ENCODE data around the gene ANKS4B. TPM values are rescaled to one million over a fixed set of nuclear protein-coding genes. Genes with fewer than 3 reads are reported as not detected.
A peak's percentile ranks its signal among the peaks of the same experiment; 100 is the strongest.

ANKS4B gene
- total RNA-seq, 1 experiment from 2014 or later: not detected

GRCh38 chr16:21262779-21263639, 29.5 kb downstream of the ANKS4B start:
- H2AFZ ChIP-seq (ENCODE audit: low read length): no peak overlapping the region
- no peaks in the 10 kb centered on the region for H3K36me3 ChIP-seq (ENCODE audit: insufficient read depth, low read length)
- no peaks in the 10 kb centered on the region for H4K20me1 ChIP-seq (ENCODE audit: insufficient read depth, low read depth, low read length)
- no peak for DNase-seq
- no peak overlapping the region for H3K4me3 ChIP-seq (ENCODE audit: low read length)
- peaks cover 7% of the 10 kb centered on the region for H3K4me1 ChIP-seq (ENCODE audit: low read length)
- H3K9ac ChIP-seq (ENCODE audit: low read length): no peak overlapping the region
- H3K79me2 ChIP-seq (ENCODE audit: low read length): no peaks in the 10 kb centered on the region
- no peak overlapping the region for H3K4me2 ChIP-seq (ENCODE audit: low read depth, low read length, poor library complexity, severe bottlenecking)
- H3K9me2 ChIP-seq (replicated peaks; ENCODE audit: insufficient read depth, low read length): no peaks in the 10 kb centered on the region
- H3K27me3 ChIP-seq (ENCODE audit: low read length): no peaks in the 10 kb centered on the region
- no peak overlapping the region for H3K27ac ChIP-seq (ENCODE audit: low read length)
- no peaks in the 10 kb centered on the region for H3K9me3 ChIP-seq (ENCODE audit: low read length)

GRCh38 chr16:21263640-21264570, 30.4 kb downstream of the ANKS4B start:
- Histone ChIP-seq H3K4me3 (ENCODE audit: low read length) (no peak overlapping the region), H3K27ac (ENCODE audit: low read length) (no peak overlapping the region), H3K27me3 (ENCODE audit: low read length) (no peaks in the 10 kb centered on the region), H3K36me3 (ENCODE audit: insufficient read depth, low read length) (no peaks in the 10 kb centered on the region), H3K9me2 (replicated peaks; ENCODE audit: insufficient read depth, low read length) (no peaks in the 10 kb centered on the region), H3K9ac (ENCODE audit: low read length) (no peak overlapping the region), H3K4me2 (ENCODE audit: low read depth, low read length, poor library complexity, severe bottlenecking) (no peak overlapping the region), H4K20me1 (ENCODE audit: insufficient read depth, low read depth, low read length) (no peaks in the 10 kb centered on the region), H2AFZ (ENCODE audit: low read length) (no peak overlapping the region), H3K9me3 (ENCODE audit: low read length) (no peaks in the 10 kb centered on the region), H3K4me1 (ENCODE audit: low read length) (peaks cover 13% of the 10 kb centered on the region), H3K79me2 (ENCODE audit: low read length) (no peaks in the 10 kb centered on the region)
- DNase-seq: no peak

GRCh38 chr16:21264571-21265036, 31.1 kb downstream of the ANKS4B start:
- Histone ChIP-seq H3K79me2 (ENCODE audit: low read length) (no peaks in the 10 kb centered on the region), H3K4me3 (ENCODE audit: low read length) (no peak overlapping the region), H3K27ac (ENCODE audit: low read length) (no peak overlapping the region), H3K36me3 (ENCODE audit: insufficient read depth, low read length) (no peaks in the 10 kb centered on the region), H4K20me1 (ENCODE audit: insufficient read depth, low read depth, low read length) (no peaks in the 10 kb centered on the region), H3K9ac (ENCODE audit: low read length) (no peak overlapping the region), H3K9me2 (replicated peaks; ENCODE audit: insufficient read depth, low read length) (no peaks in the 10 kb centered on the region), H3K9me3 (ENCODE audit: low read length) (no peaks in the 10 kb centered on the region), H2AFZ (ENCODE audit: low read length) (no peak overlapping the region), H3K27me3 (ENCODE audit: low read length) (no peaks in the 10 kb centered on the region), H3K4me1 (ENCODE audit: low read length) (peaks cover 13% of the 10 kb centered on the region), H3K4me2 (ENCODE audit: low read depth, low read length, poor library complexity, severe bottlenecking) (no peak overlapping the region)
- no peak for DNase-seq

GRCh38 chr16:21265104-21265837, 31.8 kb downstream of the ANKS4B start:
- no peak overlapping the region for H2AFZ ChIP-seq (ENCODE audit: low read length)
- H3K9me3 ChIP-seq (ENCODE audit: low read length): no peaks in the 10 kb centered on the region
- no peak overlapping the region for H3K27ac ChIP-seq (ENCODE audit: low read length)
- no peaks in the 10 kb centered on the region for H4K20me1 ChIP-seq (ENCODE audit: insufficient read depth, low read depth, low read length)
- H3K79me2 ChIP-seq (ENCODE audit: low read length): no peaks in the 10 kb centered on the region
- H3K4me3 ChIP-seq (ENCODE audit: low read length): no peak overlapping the region
- H3K9ac ChIP-seq (ENCODE audit: low read length): no peak overlapping the region
- H3K9me2 ChIP-seq (replicated peaks; ENCODE audit: insufficient read depth, low read length): no peaks in the 10 kb centered on the region
- peaks cover 13% of the 10 kb centered on the region for H3K4me1 ChIP-seq (ENCODE audit: low read length)
- no peak for DNase-seq
- no peaks in the 10 kb centered on the region for H3K36me3 ChIP-seq (ENCODE audit: insufficient read depth, low read length)
- no peak overlapping the region for H3K4me2 ChIP-seq (ENCODE audit: low read depth, low read length, poor library complexity, severe bottlenecking)
- no peaks in the 10 kb centered on the region for H3K27me3 ChIP-seq (ENCODE audit: low read length)

- no peaks in the 10 kb centered on the region for H3K27me3 ChIP-seq (ENCODE audit: low read length)
- peaks cover 13% of the 10 kb centered on the region for H3K4me1 ChIP-seq (ENCODE audit: low read length)
- no peak overlapping the region for H3K4me2 ChIP-seq (ENCODE audit: low read depth, low read length, poor library complexity, severe bottlenecking)
- H3K79me2 ChIP-seq (ENCODE audit: low read length): no peaks in the 10 kb centered on the region
- peak; percentile 35 for DNase-seq
- no peak overlapping the region for H2AFZ ChIP-seq (ENCODE audit: low read length)
- no peaks in the 10 kb centered on the region for H3K9me2 ChIP-seq (replicated peaks; ENCODE audit: insufficient read depth, low read length)
- no peak overlapping the region for H3K4me3 ChIP-seq (ENCODE audit: low read length)
- no peak overlapping the region for H3K27ac ChIP-seq (ENCODE audit: low read length)
- no peaks in the 10 kb centered on the region for H3K36me3 ChIP-seq (ENCODE audit: insufficient read depth, low read length)
- no peaks in the 10 kb centered on the region for H4K20me1 ChIP-seq (ENCODE audit: insufficient read depth, low read depth, low read length)
- no peak overlapping the region for H3K9ac ChIP-seq (ENCODE audit: low read length)
- H3K9me3 ChIP-seq (ENCODE audit: low read length): no peaks in the 10 kb centered on the region
These were observed 33.8 kb downstream of the ANKS4B start for GRCh38 chr16:21267298-21267697.

- no peak for DNase-seq
- Histone ChIP-seq H3K9me3 (ENCODE audit: low read length) (no peaks in the 10 kb centered on the region), H3K4me1 (ENCODE audit: low read length) (peaks cover 14% of the 10 kb centered on the region), H3K27me3 (ENCODE audit: low read length) (no peaks in the 10 kb centered on the region), H3K4me3 (ENCODE audit: low read length) (no peak overlapping the region), H4K20me1 (ENCODE audit: insufficient read depth, low read depth, low read length) (no peaks in the 10 kb centered on the region), H2AFZ (ENCODE audit: low read length) (no peak overlapping the region), H3K27ac (ENCODE audit: low read length) (no peak overlapping the region), H3K9ac (ENCODE audit: low read length) (no peak overlapping the region), H3K4me2 (ENCODE audit: low read depth, low read length, poor library complexity, severe bottlenecking) (no peak overlapping the region), H3K36me3 (ENCODE audit: insufficient read depth, low read length) (no peaks in the 10 kb centered on the region), H3K79me2 (ENCODE audit: low read length) (no peaks in the 10 kb centered on the region), H3K9me2 (replicated peaks; ENCODE audit: insufficient read depth, low read length) (no peaks in the 10 kb centered on the region)
These were observed 34.7 kb downstream of the ANKS4B start for GRCh38 chr16:21268236-21268635.

- H3K36me3 ChIP-seq (ENCODE audit: insufficient read depth, low read length): no peaks in the 10 kb centered on the region
- H3K9me2 ChIP-seq (replicated peaks; ENCODE audit: insufficient read depth, low read length): no peaks in the 10 kb centered on the region
- no peak overlapping the region for H2AFZ ChIP-seq (ENCODE audit: low read length)
- H3K4me3 ChIP-seq (ENCODE audit: low read length): no peak overlapping the region
- no peaks in the 10 kb centered on the region for H3K79me2 ChIP-seq (ENCODE audit: low read length)
- DNase-seq: no peak
- no peak overlapping the region for H3K9ac ChIP-seq (ENCODE audit: low read length)
- peaks cover 47% of the 10 kb centered on the region for H3K4me1 ChIP-seq (ENCODE audit: low read length)
- no peaks in the 10 kb centered on the region for H3K27me3 ChIP-seq (ENCODE audit: low read length)
- H4K20me1 ChIP-seq (ENCODE audit: insufficient read depth, low read depth, low read length): no peaks in the 10 kb centered on the region
- H3K9me3 ChIP-seq (ENCODE audit: low read length): no peaks in the 10 kb centered on the region
- H3K27ac ChIP-seq (ENCODE audit: low read length): no peak overlapping the region
- no peak overlapping the region for H3K4me2 ChIP-seq (ENCODE audit: low read depth, low read length, poor library complexity, severe bottlenecking)
These were observed 38.8 kb downstream of the ANKS4B start for GRCh38 chr16:21272253-21272652.

Data from Karpas-422 (cell line).